ENCODE measurements around the gene DEPDC5.

DEPDC5 gene

GRCh38 chr22:31921106-31921505 lies 167.3 kb downstream of the DEPDC5 start:
- H3K27ac ChIP-seq (ENCODE audit: low read length), result no peak overlapping the region
- DNase-seq (ENCODE audit: low read depth, low spot score), result no peak
- WGBS (ENCODE audit: insufficient coverage, insufficient read length), result no CpG with 5 or more reads among the region's 3 CpGs
- no peaks in the 10 kb centered on the region for H3K4me1 ChIP-seq (ENCODE audit: control insufficient read depth, insufficient read depth, low read length)
- 0 out of 2 replicates have a peak, but pooled peaks cover 3% of the 10 kb centered on the region for H3K36me3 ChIP-seq (ENCODE audit: control insufficient read depth, insufficient read depth, low read length)
- H3K4me3 ChIP-seq (ENCODE audit: low read length), result no peak overlapping the region
- no peaks in the 10 kb centered on the region for H3K9me3 ChIP-seq (ENCODE audit: control insufficient read depth, insufficient read depth, low read length)
- no peaks in the 10 kb centered on the region for H3K27me3 ChIP-seq (ENCODE audit: control insufficient read depth, insufficient read depth, low read length)

- Histone ChIP-seq H3K27me3 (ENCODE audit: control insufficient read depth, insufficient read depth, low read length) (no peaks in the 10 kb centered on the region), H3K27ac (ENCODE audit: low read length) (no peak overlapping the region), H3K9me3 (ENCODE audit: control insufficient read depth, insufficient read depth, low read length) (no peaks in the 10 kb centered on the region), H3K4me3 (ENCODE audit: low read length) (no peak overlapping the region), H3K4me1 (ENCODE audit: control insufficient read depth, insufficient read depth, low read length) (no peaks in the 10 kb centered on the region), H3K36me3 (ENCODE audit: control insufficient read depth, insufficient read depth, low read length) (no peaks in the 10 kb centered on the region)
- no CpG with 5 or more reads among the region's 6 CpGs for WGBS (ENCODE audit: insufficient coverage, insufficient read length)
- no peak for DNase-seq (ENCODE audit: low read depth, low spot score)
These were observed 168.7 kb downstream of the DEPDC5 start for GRCh38 chr22:31922534-31922933.

DNA sequence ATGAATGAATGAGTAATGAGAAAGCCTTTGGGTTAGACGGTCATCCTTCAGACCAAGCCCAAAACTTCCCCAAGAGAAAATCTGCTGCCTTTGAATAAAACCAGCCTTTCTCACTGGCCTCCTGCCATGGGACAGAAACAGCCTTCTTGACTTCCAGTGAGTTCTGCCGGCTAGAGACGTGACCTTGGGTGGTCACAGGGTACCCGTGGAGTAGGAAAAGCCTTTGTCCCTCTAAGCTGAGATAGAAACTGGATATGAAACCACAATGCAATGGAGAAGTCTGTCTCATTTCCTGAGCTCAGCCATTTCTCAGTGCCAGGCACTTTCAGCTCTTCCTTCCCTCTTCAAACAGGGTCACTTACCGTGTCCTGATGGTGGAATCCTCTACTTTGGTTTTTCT lies 169.3 kb downstream of the DEPDC5 start:
- DNase-seq (ENCODE audit: low read depth, low spot score), result no peak
- no peak overlapping the region for H3K4me3 ChIP-seq (ENCODE audit: low read length)
- no CpG with 5 or more reads among the region's 5 CpGs for WGBS (ENCODE audit: insufficient coverage, insufficient read length)
- H3K36me3 ChIP-seq (ENCODE audit: control insufficient read depth, insufficient read depth, low read length), result no peaks in the 10 kb centered on the region
- H3K27ac ChIP-seq (ENCODE audit: low read length), result no peak overlapping the region
- no peaks in the 10 kb centered on the region for H3K4me1 ChIP-seq (ENCODE audit: control insufficient read depth, insufficient read depth, low read length)
- no peaks in the 10 kb centered on the region for H3K9me3 ChIP-seq (ENCODE audit: control insufficient read depth, insufficient read depth, low read length)
- H3K27me3 ChIP-seq (ENCODE audit: control insufficient read depth, insufficient read depth, low read length), result no peaks in the 10 kb centered on the region

GRCh38 chr22:31923747-31924146 lies 169.9 kb downstream of the DEPDC5 start:
- Histone ChIP-seq H3K27me3 (ENCODE audit: control insufficient read depth, insufficient read depth, low read length) (no peaks in the 10 kb centered on the region), H3K36me3 (ENCODE audit: control insufficient read depth, insufficient read depth, low read length) (no peaks in the 10 kb centered on the region), H3K4me3 (ENCODE audit: low read length) (no peak overlapping the region), H3K27ac (ENCODE audit: low read length) (no peak overlapping the region), H3K4me1 (ENCODE audit: control insufficient read depth, insufficient read depth, low read length) (no peaks in the 10 kb centered on the region), H3K9me3 (ENCODE audit: control insufficient read depth, insufficient read depth, low read length) (no peaks in the 10 kb centered on the region)
- WGBS (ENCODE audit: insufficient coverage, insufficient read length), result no CpG with 5 or more reads among the region's 2 CpGs
- DNase-seq (ENCODE audit: low read depth, low spot score), result no peak

DNA sequence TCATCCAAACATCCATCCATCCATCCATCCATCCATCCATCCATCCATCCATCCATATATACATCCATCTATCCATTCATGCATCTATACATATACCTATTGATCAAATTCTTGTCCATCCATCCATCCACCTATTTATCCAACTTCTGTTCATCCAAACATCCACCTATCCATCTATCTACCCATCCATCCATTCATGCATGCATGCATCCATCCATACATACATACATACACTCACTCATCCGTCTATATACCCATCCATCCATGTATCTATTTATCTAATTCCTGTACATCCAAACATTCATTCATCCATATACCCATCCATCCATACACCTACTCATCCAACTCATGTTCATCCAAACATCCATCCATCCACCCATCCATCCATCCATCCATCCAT lies 171.2 kb downstream of the DEPDC5 start:
- 100% methylated on average over 1 of the region's 1 CpG for whole genome bisulfite sequencing (ENCODE audit: insufficient coverage, insufficient read length)
- H3K9me3 ChIP-seq (ENCODE audit: control insufficient read depth, insufficient read depth, low read length), result no peaks in the 10 kb centered on the region
- no peak for DNase-seq (ENCODE audit: low read depth, low spot score)
- H3K4me1 ChIP-seq (ENCODE audit: control insufficient read depth, insufficient read depth, low read length), result no peaks in the 10 kb centered on the region
- no peaks in the 10 kb centered on the region for H3K27me3 ChIP-seq (ENCODE audit: control insufficient read depth, insufficient read depth, low read length)
- no peaks in the 10 kb centered on the region for H3K36me3 ChIP-seq (ENCODE audit: control insufficient read depth, insufficient read depth, low read length)
- no peak overlapping the region for H3K27ac ChIP-seq (ENCODE audit: low read length)
- H3K4me3 ChIP-seq (ENCODE audit: low read length), result no peak overlapping the region

DNA sequence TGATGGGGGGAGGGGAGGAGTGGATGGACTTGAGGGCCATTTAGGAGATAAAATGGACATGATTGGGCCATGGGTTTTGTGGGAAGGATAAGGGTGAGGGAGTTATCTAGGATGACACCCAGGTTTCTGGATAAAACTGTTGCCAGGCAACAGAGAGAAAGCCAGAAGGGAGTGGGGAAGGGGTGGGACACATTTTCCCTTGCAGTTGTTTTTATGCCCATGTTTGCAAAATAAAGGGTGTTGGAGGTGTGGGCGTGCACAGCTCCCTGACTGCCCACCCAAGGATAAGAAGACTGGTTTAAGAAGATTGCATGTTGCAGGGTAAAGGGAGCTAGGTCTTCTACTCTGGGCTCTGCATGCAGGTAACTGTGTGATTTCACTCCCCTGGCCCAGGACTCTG lies 172.2 kb downstream of the DEPDC5 start:
- H3K36me3 ChIP-seq (ENCODE audit: control insufficient read depth, insufficient read depth, low read length), result no peaks in the 10 kb centered on the region
- H3K4me1 ChIP-seq (ENCODE audit: control insufficient read depth, insufficient read depth, low read length), result no peaks in the 10 kb centered on the region
- H3K9me3 ChIP-seq (ENCODE audit: control insufficient read depth, insufficient read depth, low read length), result no peaks in the 10 kb centered on the region
- no peak overlapping the region for H3K27ac ChIP-seq (ENCODE audit: low read length)
- no peak overlapping the region for H3K4me3 ChIP-seq (ENCODE audit: low read length)
- H3K27me3 ChIP-seq (ENCODE audit: control insufficient read depth, insufficient read depth, low read length), result no peaks in the 10 kb centered on the region
- no peak for DNase-seq (ENCODE audit: low read depth, low spot score)
- WGBS (ENCODE audit: insufficient coverage, insufficient read length), result no CpG with 5 or more reads among the region's 1 CpG

DNA sequence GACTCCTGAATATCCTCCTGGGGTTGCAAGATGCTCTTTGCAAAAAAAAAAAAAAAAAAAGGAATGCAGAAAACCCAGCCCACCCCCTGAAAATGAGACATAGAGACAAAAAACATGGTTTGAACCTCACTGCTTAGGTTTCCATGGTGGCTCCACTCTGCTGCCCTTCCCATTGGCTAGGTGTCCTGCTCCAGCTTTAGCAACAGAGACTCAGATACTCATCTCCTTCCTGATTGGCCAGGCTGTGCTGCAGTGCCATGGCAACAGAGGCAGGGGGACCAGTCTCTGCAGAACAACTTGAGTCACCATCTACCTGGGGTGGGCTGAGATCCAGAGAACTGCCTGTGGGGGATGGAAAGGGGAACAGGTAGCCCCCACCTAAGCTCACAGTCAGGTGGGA lies 173.2 kb downstream of the DEPDC5 start:
- Histone ChIP-seq H3K27ac (ENCODE audit: low read length) (no peak overlapping the region), H3K4me1 (ENCODE audit: control insufficient read depth, insufficient read depth, low read length) (no peaks in the 10 kb centered on the region), H3K36me3 (ENCODE audit: control insufficient read depth, insufficient read depth, low read length) (no peaks in the 10 kb centered on the region), H3K4me3 (ENCODE audit: low read length) (no peak overlapping the region), H3K27me3 (ENCODE audit: control insufficient read depth, insufficient read depth, low read length) (no peaks in the 10 kb centered on the region), H3K9me3 (ENCODE audit: control insufficient read depth, insufficient read depth, low read length) (no peaks in the 10 kb centered on the region)
- no peak for DNase-seq (ENCODE audit: low read depth, low spot score)

DNA sequence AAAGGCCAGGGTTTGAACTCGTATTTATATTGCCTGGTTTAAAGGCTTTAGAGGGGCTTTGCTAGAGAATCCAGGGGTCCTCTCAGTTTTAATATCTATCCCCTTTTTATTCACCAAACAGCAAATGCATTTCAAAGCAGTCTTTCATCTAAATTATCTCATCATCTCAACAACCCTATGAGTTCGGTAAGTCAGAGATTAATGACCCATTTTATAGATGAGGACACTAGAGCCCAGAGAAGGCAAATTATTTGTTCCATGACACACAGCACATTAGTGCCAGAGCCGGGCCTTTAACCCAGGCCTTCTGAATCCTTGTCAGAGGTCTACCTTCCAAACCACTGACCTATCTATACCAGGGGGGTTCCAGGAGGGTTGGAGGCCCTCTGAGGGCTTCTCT lies 173.7 kb downstream of the DEPDC5 start:
- Histone ChIP-seq H3K27ac (ENCODE audit: low read length) (no peak overlapping the region), H3K9me3 (ENCODE audit: control insufficient read depth, insufficient read depth, low read length) (no peaks in the 10 kb centered on the region), H3K36me3 (ENCODE audit: control insufficient read depth, insufficient read depth, low read length) (no peaks in the 10 kb centered on the region), H3K27me3 (ENCODE audit: control insufficient read depth, insufficient read depth, low read length) (no peaks in the 10 kb centered on the region), H3K4me1 (ENCODE audit: control insufficient read depth, insufficient read depth, low read length) (no peaks in the 10 kb centered on the region), H3K4me3 (ENCODE audit: low read length) (no peak overlapping the region)
- no peak for DNase-seq (ENCODE audit: low read depth, low spot score)
- no CpG with 5 or more reads among the region's 3 CpGs for WGBS (ENCODE audit: insufficient coverage, insufficient read length)

DNA sequence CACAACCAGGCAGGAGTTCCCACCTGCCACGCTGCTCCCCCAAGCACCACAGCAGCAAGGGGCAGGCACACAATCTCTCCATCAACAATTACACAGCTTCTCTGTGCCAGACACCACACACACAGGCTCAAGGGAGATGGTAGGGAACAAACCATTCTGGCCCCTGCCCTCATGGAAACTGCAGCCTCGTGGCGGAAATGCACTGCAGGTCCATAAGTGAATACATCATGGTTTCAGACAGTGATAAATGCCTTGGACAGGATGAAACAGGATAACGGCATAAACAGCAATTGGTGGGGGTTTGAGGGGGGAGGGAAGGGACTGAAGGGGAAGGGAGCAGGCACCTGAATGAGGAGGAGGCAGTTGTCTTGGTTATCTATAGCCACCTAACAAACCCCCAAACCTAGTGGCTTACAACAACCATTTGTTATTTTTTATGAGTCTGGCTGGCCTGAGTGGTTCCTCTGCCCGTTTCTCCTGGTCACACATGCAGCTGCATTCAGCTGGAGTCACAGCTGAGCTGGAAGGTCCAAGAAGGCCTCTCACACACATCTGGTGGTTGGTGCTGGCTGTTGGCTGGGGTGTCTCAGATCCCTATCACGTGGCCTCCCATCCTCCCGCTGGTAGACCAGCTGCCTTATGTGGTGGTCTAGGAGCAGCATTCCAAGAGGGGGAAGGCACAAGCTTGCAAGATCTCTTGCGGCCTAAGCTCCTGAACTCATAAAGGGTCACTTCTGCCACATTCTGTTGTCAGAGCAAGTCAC lies 175.5 kb downstream of the DEPDC5 start:
- Histone ChIP-seq H3K4me1 (ENCODE audit: control insufficient read depth, insufficient read depth, low read length) (no peaks in the 10 kb centered on the region), H3K36me3 (ENCODE audit: control insufficient read depth, insufficient read depth, low read length) (no peaks in the 10 kb centered on the region), H3K9me3 (ENCODE audit: control insufficient read depth, insufficient read depth, low read length) (no peaks in the 10 kb centered on the region), H3K27me3 (ENCODE audit: control insufficient read depth, insufficient read depth, low read length) (no peaks in the 10 kb centered on the region), H3K27ac (ENCODE audit: low read length) (no peak overlapping the region), H3K4me3 (ENCODE audit: low read length) (no peak overlapping the region)
- WGBS (ENCODE audit: insufficient coverage, insufficient read length), result no CpG with 5 or more reads among the region's 8 CpGs
- DNase-seq (ENCODE audit: low read depth, low spot score), result no peak

- no peaks in the 10 kb centered on the region for H3K4me1 ChIP-seq (ENCODE audit: control insufficient read depth, insufficient read depth, low read length)
- H3K27me3 ChIP-seq (ENCODE audit: control insufficient read depth, insufficient read depth, low read length), result no peaks in the 10 kb centered on the region
- DNase-seq (ENCODE audit: low read depth, low spot score), result no peak
- WGBS (ENCODE audit: insufficient coverage, insufficient read length), result no CpG with 5 or more reads among the region's 5 CpGs
- H3K36me3 ChIP-seq (ENCODE audit: control insufficient read depth, insufficient read depth, low read length), result no peaks in the 10 kb centered on the region
- H3K27ac ChIP-seq (ENCODE audit: low read length), result no peak overlapping the region
- no peak overlapping the region for H3K4me3 ChIP-seq (ENCODE audit: low read length)
- no peaks in the 10 kb centered on the region for H3K9me3 ChIP-seq (ENCODE audit: control insufficient read depth, insufficient read depth, low read length)
These were observed 179.0 kb downstream of the DEPDC5 start for GRCh38 chr22:31932863-31933262.

- no peaks in the 10 kb centered on the region for H3K36me3 ChIP-seq (ENCODE audit: control insufficient read depth, insufficient read depth, low read length)
- WGBS (ENCODE audit: insufficient coverage, insufficient read length), result no CpG with 5 or more reads among the region's 6 CpGs
- H3K4me1 ChIP-seq (ENCODE audit: control insufficient read depth, insufficient read depth, low read length), result no peaks in the 10 kb centered on the region
- H3K9me3 ChIP-seq (ENCODE audit: control insufficient read depth, insufficient read depth, low read length), result no peaks in the 10 kb centered on the region
- no peak overlapping the region for H3K4me3 ChIP-seq (ENCODE audit: low read length)
- DNase-seq (ENCODE audit: low read depth, low spot score), result no peak
- no peak overlapping the region for H3K27ac ChIP-seq (ENCODE audit: low read length)
- no peaks in the 10 kb centered on the region for H3K27me3 ChIP-seq (ENCODE audit: control insufficient read depth, insufficient read depth, low read length)
These were observed 179.6 kb downstream of the DEPDC5 start for GRCh38 chr22:31933406-31933805.
